Common myeloid progenitor, CD34-positive (primary cell): Measurements from ENCODE around the gene SFMBT1.

ENCODE experiments used
- CTCF ChIA-PET: fragments of 350-600 bp; sonication (Branson Sonifier 250); formaldehyde crosslinking; loops from one replicate; lab custom pipeline; 2021; ENCODE audit warnings: antibody characterized with exemption; lab: Charles Lee
- POLR2A ChIA-PET: fragments of 350-600 bp; sonication (Branson Sonifier 250); formaldehyde crosslinking; loops from one replicate; lab custom pipeline; 2021; ENCODE audit warnings: antibody characterized with exemption; lab: Charles Lee
- DNase-seq, 3 donors: peaks; one replicate each; pipeline versions ENCODE4 v3.0.0 to v3.0.0-alpha.2; 2013
- H3K27ac ChIP-seq, 2 experiments: 1 replicate in 1 of 2; 2 replicates in 1 of 2; pipeline ENCODE4 v1.7.0; 2013; ENCODE audit warnings: inconsistent platforms in 2 of 2, low read length in 2 of 2, mild to moderate bottlenecking in 2 of 2, low read depth in 1 of 2, moderate library complexity in 1 of 2; ENCODE audit not compliant: severe bottlenecking in 2 of 2, insufficient read depth in 1 of 2, poor library complexity in 1 of 2
- H3K27me3 ChIP-seq, 5 experiments: replicated peaks in 2 of 5; 1 replicate in 3 of 5; 2 replicates in 2 of 5; pipeline versions ENCODE4 v1.6.1 to v1.7.0; 2013; ENCODE audit warnings: low read length in 4 of 5, mild to moderate bottlenecking in 2 of 5, moderate library complexity in 2 of 5, inconsistent platforms in 1 of 5; ENCODE audit not compliant: insufficient read depth in 5 of 5, control insufficient read depth in 4 of 5
- H3K36me3 ChIP-seq, 4 experiments: 1 replicate in 2 of 4; 2 replicates in 2 of 4; pipeline versions ENCODE4 v1.6.1 to v1.7.0; 2013; ENCODE audit warnings: low read length in 3 of 4, control low read depth in 1 of 4, mild to moderate bottlenecking in 1 of 4; ENCODE audit not compliant: control insufficient read depth in 4 of 4, insufficient read depth in 4 of 4
- H3K4me1 ChIP-seq, 4 experiments: 1 replicate in 3 of 4; 2 replicates in 1 of 4; pipeline versions ENCODE4 v1.6.1 to v1.7.1; 2013; ENCODE audit warnings: low read length in 3 of 4, mild to moderate bottlenecking in 3 of 4, control low read depth in 1 of 4, inconsistent platforms in 1 of 4, moderate library complexity in 1 of 4; ENCODE audit not compliant: control insufficient read depth in 4 of 4, insufficient read depth in 4 of 4; ENCODE audit errors: control extremely low read depth in 1 of 4
- H3K4me3 ChIP-seq, 7 experiments: 1 replicate in 4 of 7; 2 replicates in 3 of 7; pipeline versions ENCODE4 v1.5.1 to v1.7.0; 2013; ENCODE audit warnings: mild to moderate bottlenecking in 7 of 7, low read length in 6 of 7, moderate library complexity in 6 of 7, inconsistent platforms in 2 of 7, low read depth in 2 of 7, control low read depth in 1 of 7; ENCODE audit not compliant: insufficient read depth in 4 of 7, control insufficient read depth in 1 of 7; ENCODE audit errors: extremely low read depth in 1 of 7
- H3K9me3 ChIP-seq, 5 experiments: 1 replicate in 4 of 5; 2 replicates in 1 of 5; pipeline versions ENCODE4 v1.6.1 to v1.7.1; 2013; ENCODE audit warnings: low read length in 4 of 5, mild to moderate bottlenecking in 2 of 5, inconsistent platforms in 1 of 5, low read depth in 1 of 5, moderate library complexity in 1 of 5; ENCODE audit not compliant: control insufficient read depth in 4 of 5, insufficient read depth in 2 of 5; ENCODE audit errors: control extremely low read depth in 1 of 5
- WGBS: methylation state at CpG from one replicate; pipeline ENCODE4 v1.1.5; 2013; ENCODE audit not compliant: insufficient coverage; 5-methylcytosine and 5-hydroxymethylcytosine counted together

The SFMBT1 gene

GRCh38 chr3:53022647-53023046 is 23.2 kb downstream of the SFMBT1 start:
- no CpG with 5 or more reads among the region's 3 CpGs for WGBS
- ChIA-PET CTCF (interaction anchor here (2.2 kb wide), 1 partner anchor 11 kb away, joined by 8 read pairs; no protein-coding TSS in a partner anchor), POLR2A (no interaction called here)
- Histone ChIP-seq H3K4me1 (peaks cover 0 to 21% (median 6%) of the 10 kb centered on the region in 4 experiments), H3K27ac (no peak overlapping the region), H3K27me3 (peaks cover 0 to 75% (median 46%) of the 10 kb centered on the region in 5 experiments), H3K36me3 (no peaks in the 10 kb centered on the region), H3K4me3 (no peak overlapping the region), H3K9me3 (no peaks in the 10 kb centered on the region)
- DNase-seq, result no peak

DNA sequence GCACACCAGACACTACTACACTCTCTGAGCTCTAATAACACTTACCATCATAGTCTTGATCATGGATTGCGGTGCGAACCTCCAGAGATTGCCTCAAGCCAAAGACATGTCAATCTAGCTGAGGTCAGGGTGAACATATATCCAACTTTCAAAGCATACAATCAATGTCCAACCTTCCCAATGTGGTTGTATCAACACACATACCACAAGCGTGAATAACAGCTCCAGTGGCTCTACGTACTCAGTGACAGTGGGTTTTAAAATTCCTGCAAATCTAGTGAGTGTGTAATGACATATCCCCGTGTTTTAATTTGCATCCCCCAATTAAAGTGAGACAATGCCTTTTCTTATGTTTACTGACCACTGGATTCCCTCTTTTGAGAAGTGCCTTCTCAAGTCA is 29.6 kb downstream of the SFMBT1 start:
- WGBS, result 94% methylated on average over 3 of the region's 5 CpGs
- no peak overlapping the region for H3K27ac ChIP-seq

GRCh38 chr3:53011324-53011723 is 34.5 kb downstream of the SFMBT1 start:
- no peak overlapping the region for H3K4me3 ChIP-seq
- 100% methylated on average over 1 of the region's 3 CpGs for WGBS
- ChIA-PET POLR2A (no interaction called here), CTCF (no interaction called here)
- no peak overlapping the region for H3K27ac ChIP-seq
- no peaks in the 10 kb centered on the region for H3K36me3 ChIP-seq
- no peak for DNase-seq
- peaks cover 0 to 55% (median 16%) of the 10 kb centered on the region in 5 experiments for H3K27me3 ChIP-seq
- H3K9me3 ChIP-seq, result no peaks in the 10 kb centered on the region
- H3K4me1 ChIP-seq, result no peaks in the 10 kb centered on the region

More for the DNA sequence above, 29.6 kb downstream of the SFMBT1 start:
- H3K9me3 ChIP-seq, result no peaks in the 10 kb centered on the region
- no peak overlapping the region for H3K4me3 ChIP-seq
- peaks cover 0 to 67% (median 30%) of the 10 kb centered on the region in 5 experiments for H3K27me3 ChIP-seq
- ChIA-PET CTCF (interaction anchor here (0.9 kb wide), 1 partner anchor 29 kb away, joined by 3 read pairs; the partner anchor contains the start of gene SFMBT1), POLR2A (no interaction called here)
- no peaks in the 10 kb centered on the region for H3K36me3 ChIP-seq
- DNase-seq, result no peak
- H3K4me1 ChIP-seq, result peaks cover 0 to 11% (median 2%) of the 10 kb centered on the region in 4 experiments

DNA sequence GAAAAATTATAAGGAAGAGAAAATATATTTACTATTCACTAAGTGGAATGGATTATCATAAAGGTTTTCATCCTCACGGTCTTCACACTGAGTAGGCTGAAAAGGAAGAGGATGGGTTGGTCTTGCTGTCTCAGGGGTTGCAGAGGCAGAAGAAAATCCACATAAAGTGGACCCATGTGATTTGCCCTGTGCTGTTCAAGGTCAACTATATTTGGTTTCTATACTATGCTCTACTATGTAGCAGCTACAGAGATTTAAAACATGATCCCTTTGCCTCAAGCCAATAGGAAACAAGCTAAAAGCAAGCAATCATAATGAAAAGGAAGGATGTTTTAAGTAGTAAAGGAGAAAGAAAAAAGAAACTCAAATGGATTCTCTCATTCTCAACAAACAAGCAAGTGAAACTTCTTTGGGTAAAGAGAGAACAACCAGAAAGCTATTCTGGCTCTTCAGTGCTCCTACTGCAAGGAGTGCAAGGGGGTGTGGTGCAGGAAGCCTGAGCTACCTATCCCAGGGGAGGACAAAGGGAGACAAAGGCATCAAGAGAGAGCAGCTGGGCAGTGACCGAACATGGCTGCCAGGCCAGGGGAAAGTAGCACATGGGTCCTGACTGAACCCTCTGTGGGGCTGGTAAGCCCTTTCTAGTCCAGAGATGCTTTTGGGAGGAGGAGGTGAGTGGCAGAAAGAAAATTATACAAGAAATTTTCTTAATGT is 35.9 kb downstream of the SFMBT1 start:
- no peak for DNase-seq
- Histone ChIP-seq H3K27me3 (peaks cover 0 to 52% (median 18%) of the 10 kb centered on the region in 5 experiments), H3K36me3 (no peaks in the 10 kb centered on the region), H3K4me3 (no peak overlapping the region), H3K4me1 (no peaks in the 10 kb centered on the region), H3K27ac (no peak overlapping the region), H3K9me3 (no peaks in the 10 kb centered on the region)
- ChIA-PET POLR2A (no interaction called here), CTCF (interaction anchor here (1.5 kb wide), 1 partner anchor 18 kb away, joined by 3 read pairs; no protein-coding TSS in a partner anchor)
- 93% methylated on average over 2 of the region's 2 CpGs for WGBS

DNA sequence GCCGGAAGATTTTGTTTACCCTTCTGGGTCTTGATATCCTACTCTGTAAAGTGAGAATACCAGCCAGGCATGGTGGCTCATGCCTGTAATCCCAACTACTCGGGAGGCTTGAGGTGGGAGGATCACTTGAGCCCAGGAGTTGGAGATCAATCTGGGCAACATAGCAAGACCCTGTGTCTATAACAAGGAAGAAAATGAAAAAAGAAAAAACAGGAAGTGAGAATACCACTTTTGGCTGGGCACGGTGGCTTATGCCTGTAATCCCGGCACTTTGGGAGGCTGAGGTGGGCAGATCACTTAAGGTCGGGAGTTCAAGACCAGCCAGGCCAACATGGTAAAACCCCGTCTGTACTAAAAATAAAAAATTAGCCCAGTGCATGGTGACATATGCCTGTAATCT is 36.9 kb downstream of the SFMBT1 start:
- POLR2A ChIA-PET, result no interaction called here
- peaks cover 0 to 42% (median 15%) of the 10 kb centered on the region in 5 experiments for H3K27me3 ChIP-seq
- no peak overlapping the region for H3K4me3 ChIP-seq
- no peak overlapping the region for H3K27ac ChIP-seq
- DNase-seq, result no peak
- WGBS, result 83% methylated on average over 6 of the region's 6 CpGs
- H3K4me1 ChIP-seq, result no peaks in the 10 kb centered on the region
- H3K9me3 ChIP-seq, result no peaks in the 10 kb centered on the region
- CTCF ChIA-PET, result no interaction called here
- no peaks in the 10 kb centered on the region for H3K36me3 ChIP-seq

DNA sequence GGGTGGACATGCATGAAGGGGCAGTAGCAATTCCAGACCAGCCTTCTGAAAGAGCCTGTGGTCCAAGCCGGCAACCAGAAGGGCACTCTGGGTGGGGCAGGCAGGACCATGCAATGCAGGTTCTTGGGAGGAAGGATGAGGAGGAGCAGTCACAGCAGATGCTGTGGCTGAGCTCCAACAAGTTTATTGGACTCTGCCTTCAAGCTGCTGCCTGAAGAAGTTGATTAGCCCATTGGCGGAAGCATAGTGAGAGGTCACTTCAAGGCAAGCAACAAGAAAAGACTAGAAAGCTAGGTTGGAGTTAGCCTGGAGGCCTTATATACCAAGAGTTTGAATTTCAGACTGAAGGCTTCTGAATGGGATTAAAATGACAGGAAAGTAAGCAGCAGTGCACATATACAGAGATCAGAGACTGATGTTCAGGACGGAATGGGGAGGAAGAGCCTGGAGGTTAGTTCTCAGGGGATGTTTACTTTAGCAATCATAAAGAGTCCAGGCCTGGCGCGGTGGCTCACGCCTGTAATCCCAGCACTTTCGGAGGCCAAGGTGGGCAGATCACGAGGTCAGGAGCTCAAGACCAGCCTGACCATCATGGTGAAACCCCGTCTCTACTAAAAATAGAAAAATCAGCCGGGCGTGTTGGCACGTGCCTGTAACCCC is 39.9 kb downstream of the SFMBT1 start:
- no peaks in the 10 kb centered on the region for H3K9me3 ChIP-seq
- H3K27me3 ChIP-seq, result peaks cover 0 to 30% (median 7%) of the 10 kb centered on the region in 5 experiments
- no peak overlapping the region for H3K27ac ChIP-seq
- ChIA-PET CTCF (interaction anchor here (1.0 kb wide), 1 partner anchor 158 kb away, joined by 3 read pairs; no protein-coding TSS in a partner anchor), POLR2A (no interaction called here)
- H3K36me3 ChIP-seq, result no peaks in the 10 kb centered on the region
- no peaks in the 10 kb centered on the region for H3K4me1 ChIP-seq
- WGBS, result 98% methylated on average over 12 of the region's 12 CpGs
- DNase-seq, result no peak
- H3K4me3 ChIP-seq, result no peak overlapping the region

- no peaks in the 10 kb centered on the region for H3K36me3 ChIP-seq
Observed at GRCh38 chr3:53005338-53005737, 40.5 kb downstream of the SFMBT1 start.

More at GRCh38 chr3:53005338-53005737, 40.5 kb downstream of the SFMBT1 start:
- DNase-seq, result no peak
- POLR2A ChIA-PET, result no interaction called here
- CTCF ChIA-PET, result interaction anchor here (1.0 to 1.5 kb wide), 2 partner anchors 20 to 157 kb away, joined by 3 read pairs; no protein-coding TSS in a partner anchor
- no peak overlapping the region for H3K4me3 ChIP-seq
- no peak overlapping the region for H3K27ac ChIP-seq
- no peaks in the 10 kb centered on the region for H3K4me1 ChIP-seq
- 86% methylated on average over 3 of the region's 3 CpGs for WGBS
- peaks cover 0 to 28% (median 7%) of the 10 kb centered on the region in 5 experiments for H3K27me3 ChIP-seq
- H3K9me3 ChIP-seq, result no peaks in the 10 kb centered on the region
